ENCODE results near the gene EXT2.

EXT2 gene

GRCh38 chr11:44171518-44171917 is 76.0 kb downstream of the EXT2 start:
- Histone ChIP-seq H3K9me3 (ENCODE audit: control insufficient read depth in 1 of 2, low read length in 2 of 2) (no peaks in the 10 kb centered on the region), H3K4me1 (ENCODE audit: control insufficient read depth in 1 of 2, insufficient read depth in 2 of 2, low read length in 2 of 2) (no peaks in the 10 kb centered on the region), H3K36me3 (ENCODE audit: control insufficient read depth in 1 of 2, insufficient read depth in 2 of 2, low read length in 2 of 2) (peaks cover 3% of the 10 kb centered on the region in 2 donors), H3K4me3 (ENCODE audit: low read depth in 1 of 2, low read length in 2 of 2) (no peak overlapping the region), H3K27me3 (ENCODE audit: low read depth, low read length) (no peaks in the 10 kb centered on the region), H3K27ac (ENCODE audit: low read length) (no peak overlapping the region)

GRCh38 chr11:44172966-44173365 is 77.5 kb downstream of the EXT2 start:
- Histone ChIP-seq H3K27ac (ENCODE audit: low read length) (no peak overlapping the region), H3K4me1 (ENCODE audit: control insufficient read depth in 1 of 2, insufficient read depth in 2 of 2, low read length in 2 of 2) (no peaks in the 10 kb centered on the region), H3K4me3 (ENCODE audit: low read depth in 1 of 2, low read length in 2 of 2) (no peak overlapping the region), H3K9me3 (ENCODE audit: control insufficient read depth in 1 of 2, low read length in 2 of 2) (no peaks in the 10 kb centered on the region), H3K27me3 (ENCODE audit: low read depth, low read length) (no peaks in the 10 kb centered on the region), H3K36me3 (ENCODE audit: control insufficient read depth in 1 of 2, insufficient read depth in 2 of 2, low read length in 2 of 2) (peaks cover 3% of the 10 kb centered on the region in 2 donors)

- no peak overlapping the region for H3K4me3 ChIP-seq (ENCODE audit: low read depth in 1 of 2, low read length in 2 of 2)
Observed at GRCh38 chr11:44174842-44175241, 79.4 kb downstream of the EXT2 start.

GRCh38 chr11:44176546-44177213 is 81.2 kb downstream of the EXT2 start:
- no peak overlapping the region for H3K27ac ChIP-seq (ENCODE audit: low read length)
- H3K4me3 ChIP-seq (ENCODE audit: low read depth in 1 of 2, low read length in 2 of 2) = no peak overlapping the region
- no peaks in the 10 kb centered on the region for H3K27me3 ChIP-seq (ENCODE audit: low read depth, low read length)
- peaks cover under 1 to 3% of the 10 kb centered on the region in 2 donors for H3K36me3 ChIP-seq (ENCODE audit: control insufficient read depth in 1 of 2, insufficient read depth in 2 of 2, low read length in 2 of 2)
- peaks cover 0 to 9% of the 10 kb centered on the region in 2 donors for H3K4me1 ChIP-seq (ENCODE audit: control insufficient read depth in 1 of 2, insufficient read depth in 2 of 2, low read length in 2 of 2)
- no peaks in the 10 kb centered on the region for H3K9me3 ChIP-seq (ENCODE audit: control insufficient read depth in 1 of 2, low read length in 2 of 2)

More at GRCh38 chr11:44174842-44175241, 79.4 kb downstream of the EXT2 start:
- Histone ChIP-seq H3K27ac (ENCODE audit: low read length) (no peak overlapping the region), H3K9me3 (ENCODE audit: control insufficient read depth in 1 of 2, low read length in 2 of 2) (no peaks in the 10 kb centered on the region), H3K27me3 (ENCODE audit: low read depth, low read length) (no peaks in the 10 kb centered on the region), H3K4me1 (ENCODE audit: control insufficient read depth in 1 of 2, insufficient read depth in 2 of 2, low read length in 2 of 2) (peaks cover 0 to 9% of the 10 kb centered on the region in 2 donors), H3K36me3 (ENCODE audit: control insufficient read depth in 1 of 2, insufficient read depth in 2 of 2, low read length in 2 of 2) (peaks cover 3% of the 10 kb centered on the region in 2 donors)

GRCh38 chr11:44177905-44178304 is 82.4 kb downstream of the EXT2 start:
- H3K36me3 ChIP-seq (ENCODE audit: control insufficient read depth in 1 of 2, insufficient read depth in 2 of 2, low read length in 2 of 2) = no peaks in the 10 kb centered on the region
- H3K4me1 ChIP-seq (ENCODE audit: control insufficient read depth in 1 of 2, insufficient read depth in 2 of 2, low read length in 2 of 2) = peaks cover 0 to 9% of the 10 kb centered on the region in 2 donors
- no peak overlapping the region for H3K4me3 ChIP-seq (ENCODE audit: low read depth in 1 of 2, low read length in 2 of 2)
- H3K27ac ChIP-seq (ENCODE audit: low read length) = no peak overlapping the region
- no peaks in the 10 kb centered on the region for H3K27me3 ChIP-seq (ENCODE audit: low read depth, low read length)
- no peaks in the 10 kb centered on the region for H3K9me3 ChIP-seq (ENCODE audit: control insufficient read depth in 1 of 2, low read length in 2 of 2)

- H3K4me3 ChIP-seq (ENCODE audit: low read depth in 1 of 2, low read length in 2 of 2) = no peak overlapping the region
- peaks cover 0 to 9% of the 10 kb centered on the region in 2 donors for H3K4me1 ChIP-seq (ENCODE audit: control insufficient read depth in 1 of 2, insufficient read depth in 2 of 2, low read length in 2 of 2)
- H3K27ac ChIP-seq (ENCODE audit: low read length) = no peak overlapping the region
- no peaks in the 10 kb centered on the region for H3K27me3 ChIP-seq (ENCODE audit: low read depth, low read length)
- no peaks in the 10 kb centered on the region for H3K36me3 ChIP-seq (ENCODE audit: control insufficient read depth in 1 of 2, insufficient read depth in 2 of 2, low read length in 2 of 2)
- no peaks in the 10 kb centered on the region for H3K9me3 ChIP-seq (ENCODE audit: control insufficient read depth in 1 of 2, low read length in 2 of 2)
Observed at GRCh38 chr11:44178381-44178780, 82.9 kb downstream of the EXT2 start.

DNA sequence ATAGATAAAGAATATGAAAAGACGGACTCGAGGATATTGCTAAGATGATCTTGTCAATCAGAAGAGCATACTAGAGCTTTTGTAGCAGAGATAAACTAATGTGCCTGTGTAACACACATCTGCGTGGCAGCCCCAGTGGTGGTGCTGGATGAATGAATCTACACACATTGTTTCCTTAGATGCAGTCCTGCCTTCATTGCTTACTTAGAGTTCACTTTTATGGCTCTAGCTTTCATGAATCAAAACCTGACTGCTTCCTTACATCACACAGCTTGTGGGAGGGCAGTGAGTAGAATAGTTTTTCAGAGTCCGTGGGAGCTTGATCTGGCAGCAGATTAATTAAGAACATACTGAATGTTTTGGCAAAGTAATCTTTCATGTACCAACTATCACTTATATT is 83.7 kb downstream of the EXT2 start:
- peaks cover 0 to 9% of the 10 kb centered on the region in 2 donors for H3K4me1 ChIP-seq (ENCODE audit: control insufficient read depth in 1 of 2, insufficient read depth in 2 of 2, low read length in 2 of 2)
- H3K9me3 ChIP-seq (ENCODE audit: control insufficient read depth in 1 of 2, low read length in 2 of 2) = no peaks in the 10 kb centered on the region
- no peaks in the 10 kb centered on the region for H3K27me3 ChIP-seq (ENCODE audit: low read depth, low read length)
- H3K36me3 ChIP-seq (ENCODE audit: control insufficient read depth in 1 of 2, insufficient read depth in 2 of 2, low read length in 2 of 2) = no peaks in the 10 kb centered on the region
- H3K27ac ChIP-seq (ENCODE audit: low read length) = no peak overlapping the region
- H3K4me3 ChIP-seq (ENCODE audit: low read depth in 1 of 2, low read length in 2 of 2) = no peak overlapping the region

DNA sequence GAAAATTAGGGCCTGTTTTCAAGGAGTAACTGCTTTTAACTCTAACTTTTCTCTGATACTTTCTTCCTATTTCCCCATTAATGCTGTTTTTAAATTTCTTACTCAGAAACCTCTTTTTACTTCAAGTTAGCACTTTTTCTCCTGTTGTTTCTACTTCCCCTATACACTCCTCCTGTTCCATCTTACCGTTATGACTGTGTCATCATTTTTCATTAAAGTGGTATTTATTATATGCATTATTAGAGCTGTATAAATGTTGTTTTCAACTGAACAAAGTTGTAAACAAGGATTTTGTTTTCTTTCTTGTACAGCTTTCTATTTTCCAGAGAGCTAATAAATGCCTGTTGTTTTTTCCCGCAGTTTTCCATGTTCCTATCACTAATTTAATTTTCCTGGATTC is 84.6 kb downstream of the EXT2 start:
- Histone ChIP-seq H3K4me3 (ENCODE audit: low read depth in 1 of 2, low read length in 2 of 2) (no peak overlapping the region), H3K4me1 (ENCODE audit: control insufficient read depth in 1 of 2, insufficient read depth in 2 of 2, low read length in 2 of 2) (peaks cover 0 to 9% of the 10 kb centered on the region in 2 donors), H3K9me3 (ENCODE audit: control insufficient read depth in 1 of 2, low read length in 2 of 2) (no peaks in the 10 kb centered on the region), H3K27ac (ENCODE audit: low read length) (no peak overlapping the region), H3K27me3 (ENCODE audit: low read depth, low read length) (no peaks in the 10 kb centered on the region), H3K36me3 (ENCODE audit: control insufficient read depth in 1 of 2, insufficient read depth in 2 of 2, low read length in 2 of 2) (no peaks in the 10 kb centered on the region)

- Histone ChIP-seq H3K36me3 (ENCODE audit: control insufficient read depth in 1 of 2, insufficient read depth in 2 of 2, low read length in 2 of 2) (peaks cover 6 to 13% of the 10 kb centered on the region in 2 donors), H3K4me3 (ENCODE audit: low read depth in 1 of 2, low read length in 2 of 2) (no peak overlapping the region), H3K9me3 (ENCODE audit: control insufficient read depth in 1 of 2, low read length in 2 of 2) (peaks cover 8 to 10% of the 10 kb centered on the region in 2 donors), H3K4me1 (ENCODE audit: control insufficient read depth in 1 of 2, insufficient read depth in 2 of 2, low read length in 2 of 2) (no peaks in the 10 kb centered on the region), H3K27ac (ENCODE audit: low read length) (no peak overlapping the region), H3K27me3 (ENCODE audit: low read depth, low read length) (no peaks in the 10 kb centered on the region)
Observed at GRCh38 chr11:44185522-44185921, 90.0 kb downstream of the EXT2 start.

DNA sequence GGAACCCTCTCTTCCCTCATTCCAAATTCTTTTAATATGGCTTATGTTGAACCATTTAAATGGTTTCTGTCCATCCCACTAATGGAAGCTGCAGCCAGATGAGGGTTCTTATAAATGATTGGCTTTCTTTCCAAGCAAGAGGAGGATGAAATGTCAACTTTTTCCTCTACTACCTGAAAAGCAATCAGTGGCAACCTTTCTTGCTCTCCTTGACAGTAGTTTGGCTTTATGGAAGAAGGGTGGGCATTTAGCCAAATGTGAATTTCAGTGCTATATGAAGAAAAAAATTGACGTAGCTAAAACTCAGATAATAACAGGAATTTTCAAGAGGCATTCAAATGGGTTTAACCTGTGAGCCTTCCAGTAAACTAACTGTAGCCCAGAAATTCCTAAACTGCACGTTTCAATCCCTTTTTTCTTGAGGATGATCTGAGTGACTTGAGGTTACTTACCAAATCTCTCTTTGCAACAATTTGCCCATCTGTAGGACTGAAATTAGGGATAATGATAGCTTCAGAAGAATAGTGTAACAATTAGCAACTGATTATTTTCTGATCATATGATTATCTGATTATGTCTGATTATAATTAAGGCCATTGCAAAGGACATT is 90.9 kb downstream of the EXT2 start:
- Histone ChIP-seq H3K9me3 (ENCODE audit: control insufficient read depth in 1 of 2, low read length in 2 of 2) (peaks cover 8 to 10% of the 10 kb centered on the region in 2 donors), H3K4me1 (ENCODE audit: control insufficient read depth in 1 of 2, insufficient read depth in 2 of 2, low read length in 2 of 2) (no peaks in the 10 kb centered on the region), H3K27ac (ENCODE audit: low read length) (no peak overlapping the region), H3K4me3 (ENCODE audit: low read depth in 1 of 2, low read length in 2 of 2) (no peak overlapping the region), H3K27me3 (ENCODE audit: low read depth, low read length) (no peaks in the 10 kb centered on the region), H3K36me3 (ENCODE audit: control insufficient read depth in 1 of 2, insufficient read depth in 2 of 2, low read length in 2 of 2) (peaks cover 6 to 13% of the 10 kb centered on the region in 2 donors)

DNA sequence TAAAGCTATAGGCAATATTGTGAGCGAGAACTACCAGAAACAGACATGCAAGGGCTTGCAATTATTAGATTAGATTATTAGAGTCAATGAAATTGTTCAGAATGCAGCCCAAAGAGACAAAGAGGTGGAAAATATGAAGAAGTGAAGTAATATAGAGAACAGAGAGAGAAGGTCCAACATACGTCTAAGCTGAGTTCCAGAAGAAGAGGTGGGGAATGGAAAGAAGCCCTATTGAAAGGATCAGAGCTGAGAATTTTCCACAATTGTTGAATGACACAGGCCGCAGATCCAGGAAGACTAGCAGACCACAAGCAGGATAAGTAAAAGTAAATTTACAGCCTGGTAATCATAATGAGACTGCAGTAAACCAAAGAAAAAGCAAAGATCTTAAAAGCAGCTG is 93.2 kb downstream of the EXT2 start:
- H3K9me3 ChIP-seq (ENCODE audit: control insufficient read depth in 1 of 2, low read length in 2 of 2) = peaks cover 8 to 10% of the 10 kb centered on the region in 2 donors
- H3K27me3 ChIP-seq (ENCODE audit: low read depth, low read length) = no peaks in the 10 kb centered on the region
- H3K27ac ChIP-seq (ENCODE audit: low read length) = no peak overlapping the region
- H3K4me3 ChIP-seq (ENCODE audit: low read depth in 1 of 2, low read length in 2 of 2) = no peak overlapping the region
- H3K4me1 ChIP-seq (ENCODE audit: control insufficient read depth in 1 of 2, insufficient read depth in 2 of 2, low read length in 2 of 2) = no peaks in the 10 kb centered on the region
- peaks cover 6 to 16% of the 10 kb centered on the region in 2 donors for H3K36me3 ChIP-seq (ENCODE audit: control insufficient read depth in 1 of 2, insufficient read depth in 2 of 2, low read length in 2 of 2)

Data from muscle layer of duodenum (tissue), 2 donors.